DMS 273 treated with DMSO at 0.1 percent for 48 hours (cell line): Measurements from ENCODE around the gene DDX4.
"Not testable (repeated sequence)": the region's sequence is repeated elsewhere in the genome, so short reads cannot be mapped to it uniquely, and the experiment has no call there.

Experiments used
- DNase-seq: peaks from one replicate; lab custom pipeline; 2025; lab: John Stamatoyannopoulos, UW

Gene DDX4

DNA sequence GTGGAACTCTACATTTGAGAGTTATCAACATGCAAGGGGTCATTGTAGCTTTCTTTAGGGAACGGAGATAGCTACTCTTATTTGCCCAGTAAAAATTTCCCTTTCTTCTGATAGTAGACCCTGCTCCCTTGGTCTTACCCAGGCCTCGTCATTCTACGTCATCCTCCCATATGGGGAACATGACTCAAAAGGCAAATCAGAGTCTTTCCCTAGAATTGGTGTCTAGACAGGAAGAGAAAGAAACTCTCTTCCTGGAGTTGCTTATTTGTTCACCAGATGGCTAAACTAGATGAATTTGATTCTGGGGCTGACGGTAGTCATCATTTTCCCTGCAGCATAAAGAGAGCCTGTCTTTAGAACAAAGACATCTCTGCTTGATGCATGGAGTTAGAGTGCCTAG is 13.6 kb upstream of the DDX4 start:
- DNase-seq: no peak

DNA sequence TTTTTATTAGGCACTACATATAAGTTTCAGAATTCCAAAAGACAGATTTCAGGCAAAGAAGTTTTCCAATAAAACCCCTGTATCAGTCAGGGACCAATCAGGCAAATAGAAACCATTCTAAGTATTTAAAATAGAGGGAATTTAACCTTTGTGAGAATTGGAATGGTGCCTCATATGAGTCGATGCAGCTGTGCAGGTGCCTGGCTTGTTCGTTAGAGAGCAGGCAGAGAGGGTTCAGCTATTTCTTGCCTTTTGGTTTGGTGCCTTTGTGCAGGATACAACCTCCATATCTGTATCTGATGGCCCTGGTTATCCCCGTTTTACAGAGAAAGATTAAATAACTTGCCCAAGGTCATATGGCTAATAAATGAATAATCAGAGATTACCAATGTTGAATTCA is 6.0 kb upstream of the DDX4 start:
- DNase-seq: no peak

DNA sequence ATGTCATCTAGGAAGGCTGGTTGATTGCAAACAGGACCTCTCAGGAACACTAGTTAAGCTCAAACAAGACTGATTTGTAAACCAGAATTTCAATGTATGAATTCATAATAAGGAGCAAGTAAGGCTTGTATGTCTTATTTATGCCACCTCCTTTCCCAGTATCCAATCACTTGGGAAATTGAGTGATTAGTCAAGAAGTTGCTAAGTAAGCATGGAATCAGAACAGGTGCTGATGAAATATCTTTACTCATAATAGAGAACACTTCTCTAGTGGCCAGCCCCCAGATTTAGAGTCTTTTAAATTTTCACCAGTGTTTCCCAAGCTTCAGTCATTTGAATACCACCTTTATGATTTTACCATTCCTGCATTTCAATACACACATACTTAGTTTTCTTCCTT is 5.3 kb upstream of the DDX4 start:
- no peak for DNase-seq

DNA sequence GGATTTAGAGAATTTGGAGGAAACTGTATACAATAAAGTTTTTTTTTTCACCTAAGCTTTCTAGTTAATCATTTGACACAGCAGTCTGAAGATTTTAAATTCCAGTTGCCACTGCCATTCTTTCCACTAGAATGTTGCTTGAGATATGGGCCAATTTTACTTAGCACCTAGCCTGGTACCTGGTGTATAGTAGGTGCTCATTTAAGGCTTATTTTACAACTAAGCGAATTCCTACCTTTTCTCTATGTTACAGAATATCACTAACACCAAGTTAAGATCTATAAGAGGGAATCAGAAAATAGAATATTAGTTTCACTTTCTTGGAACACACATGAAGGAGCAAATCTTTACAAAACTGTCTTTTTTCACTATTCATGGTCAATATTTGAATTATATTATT is 3.2 kb upstream of the DDX4 start:
- DNase-seq: no peak

DNA sequence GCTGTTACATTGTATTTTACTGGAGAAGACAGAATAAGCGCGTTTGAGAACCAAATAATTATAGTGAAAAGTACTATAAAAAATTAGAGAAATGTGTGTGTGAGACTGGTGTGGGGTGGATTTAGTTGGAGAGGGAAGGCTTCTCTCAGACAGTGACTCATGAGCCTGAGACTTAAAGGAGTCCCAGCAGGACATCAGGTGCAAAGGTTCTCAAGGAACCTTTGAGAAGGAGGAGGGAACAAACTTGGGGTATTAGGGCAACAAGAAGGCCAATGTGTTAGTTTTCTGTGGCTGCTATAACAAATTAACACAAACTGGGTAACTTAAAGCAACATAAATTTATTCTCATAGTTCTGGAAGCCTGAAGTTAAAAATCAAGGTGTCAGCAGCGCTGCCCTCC is 4.9 kb downstream of the DDX4 start:
- no peak for DNase-seq

DNA sequence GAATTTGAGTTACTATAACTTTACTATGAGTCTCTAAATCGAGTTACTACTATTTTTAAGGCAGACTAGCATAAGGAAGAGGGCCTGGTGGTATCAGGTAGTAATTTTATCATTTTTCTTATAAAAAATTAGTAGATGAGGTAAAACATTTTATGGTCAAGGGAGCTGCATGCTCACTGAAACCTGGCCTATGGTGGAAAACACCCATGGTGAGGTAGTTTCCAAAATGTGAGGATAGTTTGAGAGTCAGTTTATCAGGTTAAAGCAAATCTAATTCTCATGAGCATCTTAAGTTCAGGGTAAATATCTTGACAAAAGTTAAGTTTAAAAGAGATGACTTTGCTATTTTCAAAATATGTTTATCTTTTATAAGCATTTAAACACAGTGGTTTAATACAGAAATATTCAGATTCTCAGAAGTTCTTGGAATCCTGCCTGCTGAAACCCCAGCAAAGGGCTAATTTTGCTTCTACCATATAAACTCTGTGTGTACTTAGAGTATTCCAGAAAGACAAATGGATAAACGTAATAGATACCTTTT is 10.0 kb downstream of the DDX4 start:
- no peak for DNase-seq

DNA sequence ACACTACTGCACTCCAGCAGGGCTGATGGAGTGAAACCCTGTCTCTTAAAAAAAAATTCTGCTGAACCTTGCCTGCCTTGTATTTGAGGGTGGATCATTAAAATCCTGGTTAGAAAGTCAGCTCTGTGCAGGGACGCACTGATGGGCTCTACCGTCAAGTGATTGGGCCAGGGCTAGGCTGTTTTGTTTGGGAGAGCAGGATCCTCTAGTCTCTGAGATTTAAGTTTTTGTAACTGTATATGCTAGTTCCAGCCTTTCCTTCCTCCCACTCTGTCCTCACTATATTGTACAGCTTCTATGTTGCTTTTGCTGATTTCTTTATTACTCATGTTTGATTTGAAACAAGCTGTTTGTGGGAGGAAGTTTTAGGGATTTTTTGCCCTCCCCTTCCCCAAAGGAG is 11.5 kb downstream of the DDX4 start:
- DNase-seq: no peak

DNA sequence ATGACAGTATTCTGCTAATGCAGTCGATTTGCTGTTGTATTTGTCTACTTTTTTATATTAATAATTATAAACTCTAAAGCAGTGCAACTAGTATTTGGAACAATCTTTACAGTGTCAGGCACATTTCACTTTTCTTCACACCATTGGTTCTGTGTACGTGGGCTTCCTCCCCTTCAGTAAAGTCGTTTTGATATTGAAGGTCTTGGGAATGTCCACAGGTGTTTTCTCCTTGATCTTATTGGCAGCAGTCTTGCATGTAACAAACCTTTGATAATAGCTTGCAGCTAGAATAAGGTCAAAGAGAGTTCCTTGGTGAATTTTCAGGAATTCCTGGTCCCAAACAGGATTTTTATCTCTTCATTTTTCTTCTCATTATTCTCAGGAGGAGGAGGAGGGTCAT is 12.2 kb downstream of the DDX4 start:
- no peak for DNase-seq

DNA sequence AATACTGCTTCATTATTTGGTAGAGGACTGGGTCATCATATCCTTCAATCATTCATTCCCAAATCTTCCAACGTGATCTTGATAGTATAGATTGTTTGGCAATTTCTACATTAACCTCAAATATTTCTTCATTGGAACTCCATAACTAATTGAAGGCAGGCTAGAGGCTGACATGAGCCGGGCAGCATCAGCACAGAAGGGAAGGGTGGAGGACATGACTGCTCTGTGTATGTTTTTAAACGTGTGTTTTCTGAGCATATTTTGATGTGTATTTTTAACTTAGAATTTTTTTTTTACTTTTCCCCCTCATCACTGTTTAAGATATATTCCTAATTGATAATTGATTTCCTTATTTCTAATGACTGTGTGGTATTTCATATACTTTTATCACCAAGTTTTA is 12.6 kb downstream of the DDX4 start:
- DNase-seq: no peak

DNA sequence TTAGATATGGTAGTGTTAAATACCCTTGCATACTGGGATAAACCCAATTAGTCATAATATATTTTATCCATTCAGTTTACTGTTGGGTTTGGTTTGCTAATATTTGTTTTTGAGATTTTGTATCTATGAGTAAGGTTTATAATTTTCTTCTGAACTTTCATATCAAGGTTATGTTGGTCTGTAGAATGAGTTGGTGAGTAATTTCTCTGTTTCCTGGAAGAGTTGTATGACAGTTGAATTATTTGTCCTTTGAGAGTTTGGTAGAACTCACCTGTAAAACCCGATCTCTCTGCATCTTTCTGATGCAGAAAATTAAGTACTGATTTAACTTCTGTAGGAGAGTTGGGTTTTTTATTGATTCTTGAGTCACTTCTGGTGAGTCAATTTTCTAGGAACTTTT is 20.4 kb downstream of the DDX4 start:
- DNase-seq: no peak

DNA sequence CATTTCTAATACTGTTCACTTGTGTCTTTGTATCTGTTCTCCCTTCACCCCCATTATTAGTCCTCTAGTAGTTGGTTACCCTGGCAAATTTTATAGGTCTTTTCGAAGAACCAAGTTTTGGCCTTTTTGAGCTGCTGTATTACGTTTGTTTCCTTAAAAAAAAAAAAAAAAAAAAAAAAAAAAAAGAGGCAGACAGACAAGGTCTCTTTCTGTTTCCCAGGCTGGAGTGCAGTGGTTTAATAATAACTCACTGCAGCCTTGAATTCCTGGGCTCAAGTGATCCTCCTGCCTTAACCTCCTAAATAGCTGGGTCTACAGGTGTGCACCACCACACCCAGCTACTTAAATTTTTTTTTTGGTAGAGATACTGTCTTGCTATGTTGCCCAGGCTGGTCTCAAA is 20.9 kb downstream of the DDX4 start:
- no peak for DNase-seq

DNA sequence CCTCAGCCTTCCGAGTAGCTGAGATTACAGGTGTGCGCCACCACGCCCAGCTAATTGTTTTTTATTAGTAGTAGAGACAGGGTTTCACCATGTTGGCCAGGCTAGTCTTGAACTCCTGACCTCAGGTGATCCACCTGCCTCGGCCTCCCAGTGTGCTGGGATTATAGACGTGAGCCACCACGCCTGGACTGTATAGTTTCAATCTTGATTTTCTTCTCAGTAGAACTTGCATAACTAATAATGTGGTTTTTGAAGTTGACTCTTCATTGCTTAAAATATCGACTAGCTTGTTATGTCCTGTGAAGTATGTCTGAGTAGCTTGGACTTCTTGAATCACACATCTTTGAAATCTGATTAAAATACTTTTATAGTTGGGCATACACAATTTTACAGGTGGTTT is 23.9 kb downstream of the DDX4 start:
- DNase-seq: not testable (repeated sequence)

DNA sequence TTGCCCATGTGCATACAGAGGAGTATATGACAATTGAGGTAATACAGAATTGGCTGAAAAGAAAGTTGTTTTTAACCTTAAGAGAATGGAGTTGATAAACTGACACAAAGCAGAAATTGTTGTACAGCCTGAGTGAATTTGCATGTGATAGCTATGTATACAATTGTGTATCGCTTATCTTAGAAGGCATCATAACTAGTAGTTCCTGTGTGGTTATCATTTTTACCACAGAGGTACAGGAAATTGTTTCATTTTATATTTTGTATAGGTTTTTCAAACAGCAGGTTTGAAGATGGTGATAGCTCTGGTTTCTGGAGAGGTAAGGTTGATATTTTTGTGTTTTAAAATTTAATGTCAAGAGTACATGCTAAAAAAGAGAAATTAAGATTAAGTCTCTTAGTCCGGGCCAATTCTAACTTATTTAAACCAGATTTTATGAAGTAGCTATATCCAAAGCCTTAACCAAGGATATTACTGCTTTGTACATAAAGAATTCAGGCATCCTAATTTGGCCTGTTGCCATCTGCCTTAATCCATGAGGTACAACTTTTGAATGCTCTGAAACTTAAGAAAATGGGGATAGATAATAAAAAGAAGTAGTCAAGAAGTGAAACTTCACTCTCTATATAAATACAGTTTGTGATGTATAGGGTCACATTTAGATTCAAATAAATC is 26.0 kb downstream of the DDX4 start:
- DNase-seq: no peak

DNA sequence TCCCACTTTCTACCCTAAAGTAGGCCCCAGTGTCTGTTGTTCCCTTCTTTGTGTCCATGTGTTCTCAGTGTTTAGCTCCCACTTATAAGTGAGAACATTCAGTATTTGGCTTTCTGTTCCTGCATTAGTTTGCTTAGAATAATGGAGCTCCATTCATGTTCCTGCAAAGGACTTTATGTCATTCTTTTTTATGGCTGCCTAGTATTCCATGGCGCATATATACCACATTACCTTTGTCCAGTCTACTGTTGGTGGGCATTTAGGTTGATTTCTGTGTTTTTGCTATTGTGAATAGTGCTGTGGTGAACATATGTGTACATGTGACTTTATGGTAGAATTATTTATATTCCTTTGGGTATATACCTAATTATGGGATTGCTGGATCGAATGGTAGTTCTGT is 30.4 kb downstream of the DDX4 start:
- no peak for DNase-seq

DNA sequence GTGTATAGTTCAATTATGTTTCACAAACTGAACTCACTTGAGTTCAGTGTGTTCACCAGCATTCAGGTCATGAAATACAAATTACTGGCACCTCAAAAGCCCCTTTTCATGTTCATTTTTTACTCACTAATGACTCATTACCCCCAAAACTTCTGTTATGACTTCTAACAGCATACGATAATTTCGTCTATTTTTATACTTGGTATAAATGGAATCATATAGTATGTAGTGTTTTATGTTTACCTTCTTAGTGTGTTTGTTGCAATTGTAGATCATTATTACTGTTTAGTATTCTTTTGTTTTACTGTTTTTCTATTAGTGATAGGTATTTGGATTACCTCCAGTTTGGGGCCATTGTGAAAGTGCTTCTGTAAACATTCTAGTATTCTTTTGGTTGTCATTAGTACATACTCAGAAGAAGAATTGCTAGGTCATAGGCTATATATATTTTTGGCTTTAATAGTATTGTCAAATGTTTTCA is 33.4 kb downstream of the DDX4 start:
- DNase-seq: no peak

DNA sequence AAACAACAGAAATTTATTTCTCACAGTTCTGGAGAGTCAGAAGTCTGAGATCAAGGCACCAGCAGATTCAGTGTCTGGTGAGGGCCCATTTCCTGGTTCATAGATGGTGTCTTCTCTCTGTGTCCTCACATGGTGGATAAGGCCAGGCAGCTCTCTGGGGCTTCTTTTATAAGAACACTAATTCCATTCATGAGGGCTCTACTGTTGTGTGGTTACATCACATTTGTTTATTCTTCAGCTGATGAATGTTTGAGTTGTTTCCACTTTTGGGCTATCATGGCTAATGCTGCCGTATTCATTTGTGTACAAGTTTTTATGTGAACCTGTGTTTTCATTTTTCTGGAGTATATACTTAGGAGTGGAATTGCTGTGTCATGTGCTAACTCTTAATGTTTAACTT is 35.2 kb downstream of the DDX4 start:
- no peak for DNase-seq

DNA sequence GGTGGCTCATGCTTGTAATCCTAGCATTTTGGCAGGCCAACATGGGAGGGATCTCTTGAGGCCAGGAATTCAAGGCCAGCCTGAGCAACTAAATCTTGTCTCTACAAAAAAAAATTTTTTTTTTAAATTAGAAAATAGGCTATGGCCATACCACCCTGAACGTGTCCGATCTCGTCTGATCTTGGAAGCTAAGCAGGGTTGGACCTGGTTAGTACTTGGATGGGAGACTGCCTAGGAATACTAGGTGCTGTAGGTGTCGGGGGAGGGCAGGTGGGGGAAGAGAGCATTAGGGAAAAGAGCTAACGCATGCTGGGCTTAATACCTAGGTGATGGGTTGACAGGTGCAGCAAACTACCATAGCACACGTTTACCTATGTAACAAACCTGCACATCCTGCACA is 39.5 kb downstream of the DDX4 start:
- no peak for DNase-seq

DNA sequence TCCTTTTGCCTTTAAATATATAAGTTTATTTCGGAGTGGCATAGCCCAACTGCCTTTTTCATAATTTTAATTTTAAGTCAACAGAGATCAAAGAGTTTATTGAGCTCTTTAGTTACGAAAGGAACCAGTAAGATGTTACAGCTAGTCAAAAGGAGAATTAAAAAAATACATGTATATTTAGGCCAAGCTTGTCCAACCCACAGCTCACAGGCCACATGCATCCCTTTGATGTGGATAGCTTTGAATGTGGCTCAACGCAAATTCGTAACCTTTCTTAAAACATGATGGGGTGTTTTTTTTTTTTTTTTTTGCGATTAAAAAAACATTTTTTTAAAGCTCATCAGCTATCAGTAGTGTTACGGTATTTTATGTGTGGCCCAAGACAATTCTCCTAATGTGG is 63.1 kb downstream of the DDX4 start:
- DNase-seq: no peak

DNA sequence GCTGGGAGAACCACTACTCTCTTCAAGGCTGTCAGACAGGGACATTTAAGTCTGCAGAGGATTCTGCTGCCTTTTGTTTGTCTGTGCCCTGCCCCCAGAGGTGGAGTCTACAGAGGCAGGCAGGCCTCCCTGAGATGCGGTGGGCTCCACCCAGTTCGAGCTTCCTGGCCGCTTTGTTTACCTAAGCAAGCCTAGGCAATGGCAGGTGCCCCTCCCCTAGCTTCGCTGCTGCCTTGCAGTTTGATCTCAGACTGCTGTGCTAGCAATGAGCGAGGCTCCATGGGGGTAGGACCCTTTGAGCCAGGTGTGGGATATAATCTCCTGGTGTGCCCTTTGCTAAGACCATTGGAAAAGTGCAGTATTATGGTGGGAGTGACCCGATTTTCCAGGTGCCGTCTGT is 71.0 kb downstream of the DDX4 start:
- DNase-seq: not testable (repeated sequence)

DNA sequence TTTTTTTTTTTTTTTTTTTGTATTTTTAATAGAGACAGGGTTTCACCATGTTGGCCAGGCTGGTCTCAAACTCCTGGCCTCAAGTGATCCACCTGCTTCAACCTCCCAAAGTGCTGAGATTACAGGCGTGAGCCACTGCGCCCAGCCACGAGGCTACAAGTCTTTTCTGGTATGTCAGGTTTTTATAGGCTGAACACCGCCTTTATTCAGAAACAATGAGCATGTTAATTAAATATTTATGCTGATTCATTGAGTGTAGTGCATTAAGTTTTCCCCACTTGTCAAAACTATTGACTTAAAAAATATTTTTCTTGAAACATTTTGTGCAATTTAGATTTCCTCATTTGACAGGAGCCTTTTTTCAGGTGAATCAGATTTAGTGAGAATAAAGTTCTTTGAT is 78.1 kb downstream of the DDX4 start:
- not testable (repeated sequence) for DNase-seq

DNA sequence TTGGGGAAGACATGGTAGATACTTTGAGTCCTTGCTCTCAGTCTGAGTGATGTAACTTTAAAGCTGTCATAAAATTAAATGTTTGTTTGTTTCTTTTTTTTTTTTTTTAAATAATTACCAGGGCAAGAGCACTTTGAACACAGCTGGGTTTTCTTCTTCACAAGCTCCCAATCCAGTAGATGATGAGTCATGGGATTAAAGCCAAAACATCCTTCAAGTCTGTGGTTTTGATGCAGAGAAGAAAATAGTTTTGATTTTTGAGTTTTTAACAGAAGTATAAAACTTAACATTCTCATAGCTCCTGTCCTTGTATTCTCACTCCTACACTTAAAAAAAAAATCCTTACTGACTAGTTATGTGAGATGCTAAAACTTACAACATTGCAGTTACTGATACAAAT is 78.5 kb downstream of the DDX4 start:
- DNase-seq: no peak

DNA sequence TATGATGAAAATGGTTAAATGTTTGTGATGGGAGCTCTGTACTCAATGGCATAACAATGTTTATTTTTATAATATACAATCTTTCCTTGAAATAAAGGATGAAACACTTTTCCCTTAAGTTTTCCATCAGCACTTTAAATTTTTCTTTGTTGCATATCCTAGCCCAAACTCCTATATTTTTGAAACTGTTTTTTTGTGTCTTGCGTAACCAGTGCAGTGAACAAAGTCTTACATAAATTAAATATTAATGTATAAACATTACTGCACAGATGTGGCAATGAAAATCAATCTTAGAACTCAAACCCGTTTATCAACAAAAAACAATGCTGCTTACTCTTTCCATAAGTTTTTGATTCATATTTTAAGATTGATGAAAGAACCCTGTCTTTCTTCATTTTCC is 79.2 kb downstream of the DDX4 start:
- DNase-seq: no peak

DNA sequence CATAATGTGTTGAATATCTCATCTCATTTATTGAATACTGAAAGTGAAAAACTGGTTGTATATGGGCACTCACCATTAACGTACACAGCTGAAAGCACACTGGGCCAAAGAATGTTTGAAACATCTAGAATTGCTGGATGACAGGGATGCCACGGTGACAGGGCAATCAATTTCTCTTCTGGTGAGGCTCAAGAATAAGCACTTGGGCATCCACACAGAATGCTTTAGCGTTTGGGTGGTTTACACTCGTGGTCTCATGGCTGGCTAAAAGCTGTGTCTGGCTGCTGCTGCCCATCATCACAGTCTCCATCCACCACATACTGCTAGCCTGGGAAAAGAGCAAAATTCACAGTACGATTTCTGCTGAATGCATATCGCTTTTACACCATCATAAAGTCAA is 82.6 kb downstream of the DDX4 start:
- DNase-seq: no peak

DNA sequence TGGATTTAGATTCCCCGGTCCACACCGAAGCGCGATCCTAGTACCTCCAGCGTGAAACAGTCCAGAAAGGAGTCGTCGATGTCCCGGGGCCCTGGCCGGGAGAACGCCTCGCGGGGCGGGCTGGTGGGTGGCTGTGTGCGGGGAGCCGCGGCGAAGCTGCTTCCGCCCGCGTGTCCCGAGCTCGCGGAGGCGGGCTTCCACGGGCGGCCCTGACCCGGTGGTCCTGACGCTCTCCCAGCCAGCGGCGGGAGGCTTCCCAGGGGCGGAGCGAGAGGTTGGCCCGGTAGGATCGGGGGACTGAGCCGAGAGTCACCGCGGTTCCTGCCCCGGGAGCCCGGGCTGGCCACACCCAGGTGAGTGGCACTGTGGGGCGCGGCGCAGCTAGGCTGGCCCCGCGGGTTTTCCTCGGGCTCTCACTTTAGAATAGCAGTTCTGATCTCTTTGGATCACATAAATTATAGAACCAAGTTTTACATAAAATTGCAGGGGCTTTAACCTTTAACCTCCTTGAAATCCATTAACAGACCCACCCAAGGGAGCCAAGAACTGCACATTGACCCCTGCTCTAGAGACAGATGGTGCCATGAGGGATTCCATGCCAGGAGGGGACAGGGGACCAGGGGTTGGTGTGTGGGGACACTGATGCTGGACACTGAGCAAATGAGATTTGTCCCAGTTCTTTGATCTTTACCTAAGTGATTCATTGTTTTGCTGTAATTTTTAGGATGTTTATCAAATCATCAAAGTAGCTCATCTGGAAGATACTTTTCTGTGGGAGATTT is 84.1 kb downstream of the DDX4 start:
- DNase-seq: no peak
